M059J (cell line): ENCODE data around the gene AKAP11. TPM values are rescaled to one million over a fixed set of nuclear protein-coding genes. Genes with fewer than 3 reads are reported as not detected.
A peak's percentile ranks its signal among the peaks of the same experiment; 100 is the strongest.
"Not testable (repeated sequence)": the region's sequence is repeated elsewhere in the genome, so short reads cannot be mapped to it uniquely, and the experiment has no call there.

Source experiments
- DNase-seq: peaks from one replicate; pipeline ENCODE4 v3.0.0-alpha.2; 2012; ENCODE audit warnings: low read depth
- total RNA-seq: library from RNA; depleted of rRNA; stranded (reverse); fragments of >200 nt; shearing (Covaris generic); gene quantifications from 2 replicates; pipeline ENCODE4 v1.2.3, GENCODE V29; 2014; rRNA removed

AKAP11 gene
- 9.5 and 14.0 TPM in 2 replicates for total RNA-seq

- peak; percentile 47 for DNase-seq
These were observed at the start of gene AKAP11 for GRCh38 chr13:42272115-42272803. TSS of gene AKAP11 (plus strand) at chr13:42272152. CDS start at chr13:42286349, 14,197 bp downstream.

DNA sequence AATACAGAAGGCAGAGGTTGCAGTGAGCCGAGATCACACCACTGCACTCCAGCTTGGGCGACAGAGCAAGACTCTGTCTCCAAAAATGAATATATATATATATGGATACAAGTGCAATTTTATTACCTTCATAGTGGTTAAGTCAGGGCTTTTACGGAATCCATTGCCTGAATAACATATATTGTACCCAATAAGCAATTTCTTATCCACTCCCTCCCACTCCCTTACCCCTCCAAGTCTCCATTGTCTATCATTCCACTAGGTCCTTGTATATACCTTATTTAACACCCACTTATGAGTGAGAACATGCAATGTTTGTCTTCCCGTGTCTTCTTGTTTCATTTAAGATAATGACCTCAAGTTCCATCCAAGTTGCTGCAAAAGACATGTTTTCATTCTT lies 48.3 kb upstream of the AKAP11 start:
- DNase-seq, result no peak

DNA sequence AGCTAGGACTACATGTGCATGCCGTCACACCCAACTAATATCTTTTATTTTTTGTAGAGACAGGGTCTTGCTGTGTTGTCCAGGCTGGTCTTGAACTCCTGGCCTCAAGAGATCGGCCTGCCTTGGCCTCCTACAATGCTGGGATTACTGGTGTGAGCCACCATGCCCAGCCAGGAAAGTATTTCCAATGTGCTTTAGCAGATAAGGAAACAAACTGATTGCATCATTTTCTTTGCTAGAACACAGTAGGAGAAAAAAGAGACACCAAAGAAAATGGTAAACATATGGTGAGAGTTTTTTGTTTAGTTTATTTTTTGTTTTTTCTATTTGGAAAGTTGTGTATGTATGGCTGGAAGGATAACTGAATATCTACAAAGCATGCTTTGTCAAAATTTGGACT lies 46.9 kb upstream of the AKAP11 start:
- no peak for DNase-seq

- DNase-seq, result not testable (repeated sequence)
These were observed 45.2 kb upstream of the AKAP11 start for GRCh38 chr13:42226759-42227158.

DNA sequence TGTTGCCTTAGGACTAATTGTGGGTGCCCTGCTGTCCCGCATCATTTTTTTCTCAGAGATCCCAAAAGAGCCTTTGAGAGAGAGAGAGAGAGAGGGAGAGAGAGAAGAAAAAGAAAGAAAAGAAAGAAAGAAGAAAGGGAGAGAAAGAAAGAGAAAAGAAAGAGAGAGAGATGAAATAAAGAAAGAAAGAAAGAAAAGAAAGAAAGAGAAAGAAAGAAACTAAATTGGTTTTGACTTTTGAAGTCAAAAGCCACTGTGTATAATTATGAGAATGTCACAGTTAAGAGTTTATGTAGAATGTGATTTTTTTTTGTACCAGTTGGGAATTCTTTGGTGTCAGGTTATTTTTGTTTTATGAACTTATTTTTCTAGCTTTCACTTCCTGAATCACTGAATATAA lies 43.4 kb upstream of the AKAP11 start:
- DNase-seq, result no peak

GRCh38 chr13:42229287-42229686 lies 42.7 kb upstream of the AKAP11 start:
- no peak for DNase-seq

DNA sequence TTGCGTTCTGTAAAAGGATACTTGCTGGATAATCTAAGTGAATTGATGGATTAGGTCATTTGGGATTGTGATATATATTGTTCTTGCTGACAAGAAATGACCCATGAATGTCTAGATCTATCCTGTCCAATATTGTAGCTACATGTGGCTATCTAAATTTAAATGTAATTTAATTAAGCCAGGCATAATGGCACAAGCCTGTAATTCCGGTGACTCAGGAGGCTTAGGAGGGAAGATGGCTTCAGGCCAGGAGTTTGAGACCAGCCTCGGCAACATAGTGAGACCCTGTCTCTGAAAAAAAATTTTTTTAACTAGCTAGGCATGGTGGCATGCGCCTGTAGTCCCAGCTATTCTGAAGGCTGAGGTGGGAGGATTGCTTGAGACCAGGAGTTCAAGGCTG lies 39.3 kb upstream of the AKAP11 start:
- DNase-seq, result no peak

DNA sequence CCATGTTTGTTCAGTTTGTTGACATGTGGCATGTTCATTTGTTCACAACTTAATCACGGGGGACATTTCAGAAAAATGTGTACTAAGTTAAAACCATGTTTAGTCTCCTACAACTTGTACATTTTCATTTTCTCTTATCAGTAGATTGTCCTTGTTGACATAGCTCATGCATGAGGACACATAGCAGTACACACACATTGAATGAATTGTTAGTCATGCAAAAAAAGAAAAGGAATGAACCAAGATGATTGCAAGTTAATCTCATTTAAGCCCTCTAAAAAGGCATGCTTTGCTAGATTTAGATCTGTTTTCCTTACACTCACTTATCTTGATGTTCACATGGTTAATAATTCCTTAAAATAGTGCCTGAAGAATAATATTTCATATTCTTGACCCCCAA lies 38.2 kb upstream of the AKAP11 start:
- no peak for DNase-seq

GRCh38 chr13:42239161-42239560 lies 32.8 kb upstream of the AKAP11 start:
- DNase-seq, result no peak

DNA sequence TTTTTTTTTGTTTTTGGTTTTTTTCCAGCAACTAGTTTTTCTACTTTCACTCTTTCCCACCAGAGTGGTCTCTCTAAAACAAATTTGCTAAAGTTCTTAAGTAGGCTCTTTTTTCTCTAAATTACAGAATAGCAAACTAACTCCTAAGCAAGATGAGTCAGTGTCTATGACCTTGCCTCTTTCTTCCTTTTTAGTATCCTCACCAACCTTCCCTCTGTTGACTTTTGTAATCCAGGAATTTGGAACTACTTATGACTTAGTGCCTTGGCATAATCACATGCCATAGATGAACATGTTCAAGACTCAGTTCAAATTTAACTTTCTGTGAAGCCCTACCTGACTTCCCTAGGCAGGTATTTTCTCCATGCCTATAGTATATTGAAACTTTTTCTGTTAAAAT lies 32.3 kb upstream of the AKAP11 start:
- peak; percentile 15 for DNase-seq

- no peak for DNase-seq
These were observed 25.4 kb upstream of the AKAP11 start for GRCh38 chr13:42246541-42246940.

GRCh38 chr13:42247883-42248282 lies 24.1 kb upstream of the AKAP11 start:
- DNase-seq, result peak; percentile 17

DNA sequence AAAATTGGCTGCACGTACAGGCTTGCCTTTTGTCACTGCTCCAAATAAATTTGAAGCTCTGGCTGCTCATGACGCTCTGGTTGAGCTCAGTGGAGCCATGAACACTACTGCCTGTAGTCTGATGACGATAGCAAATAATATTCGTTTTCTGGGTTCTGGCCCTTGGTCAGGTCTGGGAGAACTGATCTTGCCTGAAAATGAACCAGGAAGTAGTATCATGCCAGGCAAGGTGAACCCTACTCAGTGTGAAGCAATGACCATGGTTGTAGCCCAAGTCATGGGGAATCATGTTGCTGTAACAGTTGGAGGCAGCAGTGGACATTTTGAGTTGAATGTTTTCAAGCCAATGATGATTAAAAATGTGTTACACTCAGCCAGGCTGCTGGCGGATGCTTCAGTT lies 16.1 kb upstream of the AKAP11 start:
- no peak for DNase-seq

- no peak for DNase-seq
These were observed 13.2 kb upstream of the AKAP11 start for GRCh38 chr13:42258747-42259146.

DNA sequence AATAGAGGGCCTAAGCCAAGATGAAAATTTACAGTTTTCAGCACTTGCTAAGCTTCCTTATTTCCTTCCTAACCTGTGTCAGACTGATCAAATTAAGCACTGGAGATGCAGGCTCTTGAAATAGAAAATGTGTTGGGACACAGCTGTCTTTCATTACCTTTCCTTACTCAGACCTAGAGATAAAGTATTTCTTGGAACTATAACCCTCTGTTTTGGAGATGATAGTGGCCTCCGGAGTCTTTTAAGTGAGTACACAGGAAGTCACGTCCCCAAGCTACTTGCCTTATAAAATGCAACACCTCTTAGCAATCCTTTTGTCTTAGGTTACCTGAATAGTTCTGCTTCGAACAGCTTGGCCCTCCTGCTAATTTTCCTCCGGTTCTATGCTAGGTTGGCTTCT lies 12.4 kb upstream of the AKAP11 start:
- no peak for DNase-seq

DNA sequence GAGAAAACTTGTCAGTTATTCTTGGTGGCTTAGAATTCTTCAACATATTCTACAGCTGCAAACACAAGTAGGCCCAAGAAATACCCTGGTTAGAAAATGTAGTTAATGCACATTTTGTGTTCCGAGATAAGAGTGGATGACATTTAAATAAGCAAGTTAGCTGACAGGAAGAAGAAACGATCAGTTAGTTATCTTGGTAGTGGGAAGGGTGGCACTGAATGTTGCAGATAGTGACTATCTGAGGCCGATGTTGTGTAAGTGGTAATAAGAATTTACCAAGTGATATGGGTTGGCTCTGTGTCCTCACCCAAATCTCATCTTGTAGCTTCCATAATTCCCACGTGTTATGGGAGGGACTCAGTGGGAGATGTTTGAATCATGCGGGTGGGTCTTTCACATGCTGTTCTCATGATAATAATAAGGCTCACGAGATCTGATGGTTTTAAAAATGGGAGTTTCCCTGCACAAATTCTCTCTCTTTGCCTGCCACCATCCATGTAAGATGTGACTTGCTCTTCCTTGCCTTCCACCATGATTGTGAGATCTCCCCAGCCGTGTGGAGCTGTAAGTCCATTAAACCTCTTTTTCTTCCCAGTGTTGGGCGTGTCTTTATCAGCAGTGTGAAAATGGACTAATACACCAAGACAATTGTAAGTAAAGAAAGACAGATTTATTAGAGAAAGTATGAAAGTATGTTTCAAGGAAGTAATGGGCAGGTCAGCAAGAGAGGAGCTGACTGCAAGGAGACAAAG lies 10.9 kb upstream of the AKAP11 start:
- DNase-seq, result no peak

DNA sequence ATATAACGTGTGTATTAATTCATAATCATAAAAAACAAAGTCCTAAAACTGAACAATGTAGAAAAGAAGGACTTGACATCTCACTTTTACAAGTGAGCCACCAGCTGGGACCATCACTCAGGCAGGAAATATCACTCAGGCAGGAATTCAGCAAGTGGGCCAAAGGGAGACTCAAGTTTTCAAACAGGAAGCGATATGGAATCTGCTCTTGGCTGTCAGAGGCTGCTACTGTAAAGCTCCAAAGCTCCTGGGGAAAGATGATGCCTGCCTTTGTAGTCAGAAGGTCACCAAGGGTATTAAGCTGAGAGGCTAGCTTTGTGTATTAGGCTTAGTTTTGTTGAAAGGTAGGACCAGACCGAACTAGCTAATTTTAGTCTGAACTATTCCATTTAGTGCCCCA lies 5.5 kb upstream of the AKAP11 start:
- DNase-seq, result peak; percentile 18

DNA sequence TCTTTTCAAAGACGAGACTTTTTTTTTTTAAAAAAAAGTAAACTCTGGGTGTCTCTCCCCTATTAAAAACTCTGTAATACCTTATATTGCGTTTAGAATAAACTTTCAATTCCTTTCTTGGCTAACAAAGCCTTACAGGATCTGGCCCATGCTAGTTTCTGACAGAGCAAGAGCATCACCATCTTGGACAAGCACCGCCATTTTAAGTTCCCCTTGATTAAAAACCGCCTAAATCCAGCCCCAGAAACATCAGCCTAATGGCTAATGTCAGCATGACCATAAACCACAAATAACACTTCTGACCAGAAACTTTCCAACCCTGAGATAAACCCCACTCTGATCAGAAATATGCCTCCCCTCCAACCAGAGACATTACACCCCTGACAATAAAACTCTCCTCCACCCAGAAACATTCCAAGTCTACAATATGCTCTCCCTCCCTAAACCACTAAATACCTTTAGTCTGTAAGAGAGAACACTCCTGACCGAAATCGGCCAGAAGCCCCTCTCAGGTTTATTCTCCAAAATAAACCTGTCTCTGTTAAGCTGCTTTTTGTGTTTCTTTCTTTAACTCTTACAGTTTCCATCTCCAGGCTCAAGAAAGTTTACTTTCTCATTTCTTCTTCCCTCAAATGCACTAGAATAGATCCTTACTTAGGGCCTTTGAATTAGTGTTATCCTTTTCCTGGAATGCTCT lies 1.6 kb upstream of the AKAP11 start:
- DNase-seq, result no peak

GRCh38 chr13:42270857-42271215 lies 1.1 kb upstream of the AKAP11 start:
- no peak for DNase-seq

DNA sequence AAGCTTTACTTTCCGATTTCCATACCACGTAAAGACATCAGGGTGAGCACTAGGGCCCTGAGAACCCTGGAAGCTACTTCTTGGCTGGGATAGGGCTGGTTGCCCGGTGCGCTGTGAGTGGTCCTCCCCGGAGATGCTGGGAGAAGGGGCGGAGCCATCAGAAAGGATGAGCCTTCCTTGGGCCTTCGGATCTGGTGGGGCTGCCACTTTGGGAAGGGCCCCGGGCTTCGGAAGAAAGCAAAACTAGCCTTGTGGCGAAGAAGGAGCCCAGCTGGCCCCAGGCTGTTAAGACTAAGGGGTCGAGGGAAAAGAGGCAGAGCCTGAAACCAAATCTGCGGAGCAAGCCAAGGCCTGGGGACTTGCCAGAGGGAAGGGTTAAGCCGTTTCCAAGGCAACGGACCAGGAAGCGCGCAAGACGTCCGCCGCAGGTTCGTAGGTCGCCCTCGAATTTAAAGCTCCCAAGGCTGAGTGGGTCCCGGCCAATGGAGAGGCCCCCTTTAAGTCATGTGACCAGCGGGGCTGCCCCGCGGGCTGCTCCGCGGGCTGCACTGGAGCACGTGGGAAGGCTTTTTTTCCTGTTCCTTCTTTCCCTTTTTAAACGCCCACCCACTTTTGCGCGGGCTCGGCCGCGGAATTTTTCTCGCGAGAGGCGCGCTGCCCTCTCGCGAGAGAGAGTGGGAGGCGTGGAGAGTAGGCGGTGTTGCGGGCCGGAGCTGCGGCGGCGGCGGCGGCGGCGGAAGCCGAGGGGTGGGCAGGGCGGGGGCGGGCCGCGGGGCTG lies 426 bp upstream of the AKAP11 start:
- peak; percentile 97 for DNase-seq

DNA sequence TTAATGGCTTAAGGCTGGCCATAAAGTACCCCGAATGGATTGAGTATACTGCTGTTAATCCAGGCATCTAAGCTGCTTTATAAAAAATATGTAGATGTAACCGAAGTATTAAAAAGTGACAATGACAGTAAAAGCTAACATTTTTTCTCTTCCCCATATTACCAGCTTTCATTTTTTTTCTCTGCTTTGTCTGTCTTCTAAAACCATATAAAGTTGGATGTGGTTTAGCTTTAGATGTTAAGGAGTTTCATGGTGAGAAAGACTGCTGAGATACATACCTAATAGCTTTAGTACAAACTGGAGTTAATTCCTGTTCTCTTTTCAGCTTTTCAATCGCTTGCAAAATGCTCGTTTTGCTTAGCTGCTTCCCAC lies 838 bp downstream of the AKAP11 start:
- no peak for DNase-seq
